C1 segment of cervical spinal cord (tissue), 14 donors: ENCODE data around the gene CFAP46.

Experiments
- DNase-seq, 14 donors: peaks; one replicate each; lab custom pipeline; 2025; lab: John Stamatoyannopoulos, UW

The CFAP46 gene

DNA sequence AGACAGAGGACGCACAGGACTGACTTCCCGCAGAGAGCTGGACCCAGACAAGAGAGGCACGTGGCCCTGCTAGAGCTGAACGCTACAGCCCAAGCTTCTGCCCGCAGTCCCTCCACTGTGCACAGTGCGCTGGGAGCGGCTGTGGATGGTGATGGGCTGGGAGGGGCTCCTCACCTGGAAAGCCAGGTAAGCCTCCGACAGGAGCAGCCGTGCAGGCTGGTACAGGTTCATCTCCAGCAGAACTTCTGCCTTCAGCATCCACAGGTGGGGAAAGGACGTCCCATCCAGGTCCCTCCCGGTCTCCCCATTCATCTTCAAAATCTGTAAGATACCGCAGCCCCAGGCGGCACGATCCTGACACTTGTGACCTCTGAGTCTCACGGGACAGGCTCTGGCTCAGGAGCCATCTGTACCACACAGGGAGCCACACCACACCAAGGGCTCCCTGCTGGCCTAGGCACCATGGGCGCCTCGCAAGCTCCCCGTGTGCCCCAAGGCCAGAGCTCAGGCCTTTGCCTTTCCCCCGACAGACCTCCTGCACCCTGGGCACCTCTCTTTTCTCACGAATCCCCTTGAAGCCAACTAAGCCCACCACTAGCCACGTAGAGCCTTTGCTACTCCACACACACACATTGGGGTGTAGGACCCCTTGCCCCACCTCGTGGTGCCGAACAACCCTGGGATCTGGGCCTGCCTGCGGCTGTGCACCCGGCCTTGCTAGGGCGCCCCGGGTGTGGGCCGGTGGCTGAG is 76.3 kb downstream of the CFAP46 start:
- no peak for DNase-seq

DNA sequence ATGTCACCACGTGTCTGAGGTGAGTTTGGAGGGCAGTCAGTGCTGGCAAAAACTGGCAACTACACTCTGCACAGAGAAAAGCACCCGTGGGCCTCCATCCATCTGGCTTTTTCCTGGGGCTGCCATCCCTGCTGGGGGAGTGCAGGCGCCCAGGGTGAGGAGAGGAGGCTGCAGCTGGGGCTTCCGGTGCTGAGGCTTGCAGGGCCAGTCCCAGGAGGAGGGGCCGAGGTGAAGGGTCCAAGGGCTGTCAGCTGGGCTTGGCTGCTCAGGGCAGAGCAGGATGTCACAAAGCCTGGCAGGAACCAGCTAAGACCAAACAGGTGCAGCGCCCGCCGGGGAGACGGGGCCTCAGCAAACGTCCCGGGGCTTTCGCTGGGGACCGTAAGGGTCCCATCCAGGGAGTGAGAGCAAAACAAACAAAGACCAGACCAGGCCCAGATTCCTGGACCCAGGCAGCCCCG is 77.2 kb downstream of the CFAP46 start:
- DNase-seq = no peak

DNA sequence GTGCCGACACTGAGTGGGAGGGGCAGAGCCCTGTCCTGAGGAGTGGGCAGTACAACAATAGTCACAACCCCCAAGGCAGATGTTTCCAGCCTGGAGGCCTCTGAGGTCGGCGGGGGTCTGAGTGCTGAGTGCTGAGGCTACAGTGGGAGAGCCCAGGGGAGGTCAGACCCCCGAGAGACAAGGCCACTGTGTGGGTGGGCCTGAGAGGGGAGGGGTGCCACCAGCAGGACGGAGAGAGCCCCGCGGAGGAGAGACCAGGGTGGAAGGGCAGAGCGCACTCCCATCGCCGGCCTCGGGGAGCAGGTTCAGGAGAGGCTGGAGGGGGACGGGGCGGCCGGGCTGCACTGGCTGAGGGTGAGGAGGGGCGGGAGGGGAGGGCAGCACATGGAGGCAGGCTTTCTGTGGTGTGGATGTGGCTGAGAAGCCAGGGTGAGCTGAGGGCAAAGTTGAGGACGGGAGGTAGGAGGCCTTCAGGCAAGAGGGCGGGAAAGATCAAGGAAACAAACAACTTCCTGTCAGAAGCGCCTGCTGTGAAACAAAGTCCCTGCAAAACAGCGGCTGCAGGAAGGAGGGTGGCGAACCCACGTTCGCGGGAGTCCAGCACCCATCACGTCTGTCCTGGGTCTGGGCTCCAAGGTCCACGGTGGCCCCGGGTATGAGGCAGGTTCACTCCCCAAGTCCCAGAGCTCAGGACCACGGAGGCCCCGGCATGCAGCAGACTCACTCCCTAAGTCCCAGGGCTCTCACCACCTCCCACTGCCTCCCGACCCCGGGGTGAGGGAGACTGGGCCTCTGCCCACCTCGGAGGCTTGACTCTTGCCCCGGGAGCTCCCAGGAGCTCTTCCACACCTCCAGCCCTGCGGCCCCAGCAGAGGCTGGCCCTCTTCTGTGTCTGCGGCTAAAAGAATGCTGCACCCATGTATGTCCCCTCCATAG is 79.6 kb downstream of the CFAP46 start:
- no peak for DNase-seq

DNA sequence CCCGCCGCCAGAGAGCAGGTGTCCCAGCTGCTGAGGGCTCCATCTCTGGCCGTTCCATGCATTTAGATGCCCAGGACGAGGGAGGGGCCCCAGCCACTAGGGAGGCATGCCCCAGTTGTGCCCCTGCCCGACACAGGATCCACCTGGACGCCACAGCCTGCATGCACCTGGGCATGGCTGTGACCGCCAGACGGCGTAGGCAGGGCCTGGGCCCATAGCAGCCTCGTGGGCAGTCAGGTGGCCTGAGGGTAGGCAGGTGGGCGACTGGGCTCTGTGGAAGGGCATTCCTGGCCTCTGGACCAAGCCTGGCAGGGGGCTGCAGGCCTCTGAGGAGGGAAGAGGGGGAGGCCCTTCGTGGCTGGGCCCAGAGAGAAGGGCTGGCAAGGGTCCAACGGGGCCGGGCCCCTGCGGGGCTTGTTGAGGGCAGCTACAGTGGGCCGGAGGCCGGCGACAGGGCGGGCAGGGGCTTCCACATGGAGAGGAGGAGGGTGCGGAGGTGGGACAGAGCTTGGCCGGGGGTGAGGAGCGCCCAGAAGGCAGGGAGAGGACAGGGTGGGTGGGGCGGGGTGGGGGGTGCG is 80.4 kb downstream of the CFAP46 start:
- DNase-seq = no peak

DNA sequence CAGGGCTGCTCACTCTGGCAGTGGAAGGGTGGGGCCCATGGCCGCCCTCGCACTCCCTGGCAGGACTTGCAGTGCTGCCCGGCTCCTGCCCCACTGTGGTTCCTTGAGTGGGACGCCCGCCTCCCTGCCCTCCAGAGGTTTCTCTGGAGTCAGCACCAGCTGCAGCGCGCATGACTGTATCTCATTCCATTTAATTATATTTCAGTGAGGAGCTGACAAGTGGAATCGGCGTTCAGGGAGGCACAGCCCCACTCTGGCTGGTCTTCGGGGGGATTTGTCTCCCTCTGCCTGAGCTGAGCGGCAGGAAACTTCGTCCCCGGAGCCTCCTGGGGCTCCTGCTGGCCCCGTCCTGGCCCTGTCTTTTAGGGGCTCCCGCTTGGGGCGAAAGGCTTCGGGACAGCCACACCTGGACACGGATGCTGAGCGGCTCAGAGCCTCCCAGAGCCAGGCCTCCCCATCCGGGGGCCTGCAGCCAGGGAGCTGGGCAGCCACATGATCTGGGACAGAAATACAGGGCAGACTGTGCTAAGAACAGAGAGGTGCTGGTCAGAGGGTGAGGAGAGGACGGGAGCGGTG is 81.2 kb downstream of the CFAP46 start:
- no peak for DNase-seq

DNA sequence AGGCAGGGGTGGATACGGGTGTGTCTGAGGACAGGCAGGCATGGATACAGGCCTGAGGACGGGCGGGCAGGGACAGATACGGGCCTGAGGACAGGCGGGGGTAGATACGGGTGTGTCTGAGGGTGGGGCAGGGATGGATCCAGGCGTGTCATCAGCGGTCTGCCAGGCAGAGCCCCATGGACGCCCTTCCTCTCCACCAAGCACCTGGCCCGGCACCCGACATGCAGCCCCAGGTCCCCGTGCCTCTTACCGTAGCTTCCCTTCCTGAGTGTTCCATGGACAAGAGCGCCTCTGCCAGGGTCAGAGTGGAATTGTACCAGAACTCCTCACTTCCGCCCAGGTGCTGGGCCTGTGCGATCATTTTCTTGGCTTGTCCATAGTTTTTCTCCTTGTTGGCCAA is 81.8 kb downstream of the CFAP46 start:
- no peak for DNase-seq

DNA sequence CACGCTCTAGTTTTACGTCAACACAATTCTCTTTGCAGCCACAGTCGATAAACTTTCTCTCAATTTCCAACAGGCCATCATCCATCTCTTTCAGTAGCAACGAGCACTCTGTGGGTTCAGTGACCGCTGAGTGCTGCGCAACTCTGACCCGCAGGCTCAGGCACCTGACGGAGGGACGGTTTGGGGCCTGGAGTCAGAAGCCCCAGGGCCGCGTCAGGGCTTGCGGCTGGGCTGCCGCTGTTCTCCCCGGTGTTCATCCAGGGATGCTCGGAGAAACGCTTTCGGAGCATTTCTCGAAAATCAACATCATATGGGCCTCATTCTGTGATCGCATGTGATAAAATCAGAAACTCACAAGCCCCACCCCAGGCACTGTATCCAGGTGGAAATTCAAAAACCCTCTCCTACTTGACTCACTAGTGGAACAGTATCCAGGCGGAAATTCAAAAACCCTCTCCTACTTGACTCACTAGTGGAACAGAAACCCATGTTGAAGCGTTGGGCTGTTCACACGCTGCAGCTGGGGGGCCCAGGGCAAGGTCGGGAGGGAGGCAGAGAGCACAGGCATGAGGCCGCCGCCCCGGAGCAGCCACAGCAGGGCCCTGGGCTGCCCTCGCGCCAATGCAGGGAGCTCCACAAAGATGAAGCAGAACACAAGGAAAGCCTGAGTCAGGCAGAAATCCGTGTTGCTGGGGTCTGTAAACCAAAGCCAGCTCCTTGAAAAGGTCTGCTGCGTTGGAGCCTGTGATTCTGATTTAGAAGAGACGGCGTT is 83.1 kb downstream of the CFAP46 start:
- DNase-seq = no peak

DNA sequence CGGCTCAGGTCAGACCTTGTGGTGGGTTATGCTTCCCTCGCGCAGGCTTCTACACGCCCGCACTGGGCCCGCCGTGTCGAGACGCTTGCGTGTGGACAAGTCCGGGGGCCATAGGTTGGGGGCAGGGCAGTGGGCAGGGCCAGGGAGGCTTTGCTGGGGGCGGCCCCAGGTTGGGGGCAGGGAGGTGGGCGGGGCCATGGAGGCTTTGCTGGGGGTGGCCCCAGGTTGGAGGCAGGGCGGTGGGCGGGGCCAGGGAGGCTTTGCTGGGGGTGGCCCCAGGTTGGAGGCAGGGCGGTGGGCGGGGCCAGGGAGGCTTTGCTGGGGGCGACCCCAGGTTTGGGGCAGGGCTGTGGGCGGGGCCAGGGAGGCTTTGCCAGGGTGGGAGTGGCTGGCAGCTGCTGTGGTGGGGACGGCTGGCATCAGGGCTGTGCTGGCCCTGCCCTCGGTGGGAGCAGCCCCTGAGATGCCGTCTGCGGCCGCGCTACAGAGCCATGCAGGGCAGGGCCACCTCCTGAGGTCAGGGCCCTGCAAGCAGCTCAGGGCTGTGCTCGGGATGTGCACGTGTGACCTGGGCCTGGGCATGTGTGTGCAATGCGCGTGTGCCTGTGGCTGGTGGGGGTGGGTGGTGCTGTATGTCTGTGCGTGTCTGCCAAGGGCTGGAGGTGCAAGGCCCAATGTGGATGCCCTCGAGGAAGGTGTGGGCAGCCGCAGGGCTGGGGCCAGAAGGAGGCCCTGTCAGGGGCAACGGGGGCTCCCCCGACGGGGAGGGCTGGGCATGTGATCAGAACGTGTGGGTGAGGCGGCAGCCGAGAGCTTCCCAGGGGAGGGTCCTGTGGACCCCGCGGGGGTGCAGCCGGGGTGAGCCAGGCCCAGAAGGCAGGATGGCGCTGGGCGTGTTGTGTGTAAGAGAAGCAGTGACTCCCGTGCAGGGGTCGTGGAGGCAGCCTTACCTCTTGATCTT is 84.0 kb downstream of the CFAP46 start:
- no peak for DNase-seq

DNA sequence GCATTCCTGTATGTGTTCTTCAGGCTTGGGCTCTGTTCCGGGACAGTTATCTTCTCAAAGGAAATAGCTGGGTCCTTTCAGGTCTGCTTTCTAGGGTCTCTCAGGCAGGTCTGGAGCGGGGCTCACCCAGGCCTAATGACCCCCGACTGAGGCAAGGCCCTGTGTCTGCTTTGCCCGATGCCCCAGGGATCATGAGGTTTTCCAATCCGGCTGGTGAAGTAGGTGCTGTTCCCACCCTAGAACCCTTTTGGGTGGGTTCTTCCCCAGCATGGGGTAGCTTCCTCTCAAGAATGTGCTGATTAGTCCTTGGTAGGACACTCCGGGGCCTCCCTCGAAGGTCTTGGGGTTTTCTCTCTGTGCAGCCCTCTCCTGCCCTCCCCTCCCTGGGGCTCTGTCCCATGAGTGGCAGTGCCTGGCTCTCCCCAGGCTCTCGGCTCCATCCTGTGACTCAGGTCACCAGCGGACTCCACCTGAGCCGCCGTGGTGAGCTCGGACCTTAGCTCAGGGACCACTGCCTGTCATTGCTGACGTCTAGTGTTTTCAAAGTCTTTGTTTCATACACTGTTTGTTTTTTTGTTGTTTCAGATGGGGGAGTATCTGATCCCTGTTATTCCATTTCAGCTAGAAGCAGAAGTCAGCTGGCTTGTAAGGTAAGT is 85.4 kb downstream of the CFAP46 start:
- no peak for DNase-seq

DNA sequence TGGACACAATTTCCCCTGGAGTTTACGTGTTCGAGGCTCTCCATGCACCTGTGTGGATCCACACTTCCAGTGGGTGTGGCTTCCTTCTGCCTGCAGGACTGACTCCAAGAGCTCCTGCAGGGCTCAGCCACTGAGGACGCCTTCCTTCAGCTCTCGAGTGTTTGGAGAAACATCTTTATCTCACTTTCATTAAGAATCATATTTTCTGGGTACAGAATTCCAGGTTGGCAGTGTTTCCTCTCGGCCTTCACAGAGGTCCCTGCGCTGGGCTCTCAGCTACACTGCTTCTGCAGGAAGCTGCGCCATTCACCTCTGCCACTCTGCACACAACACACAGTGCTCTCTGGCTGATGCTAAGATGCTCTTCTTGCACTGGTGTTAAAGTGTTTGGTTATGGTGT is 86.5 kb downstream of the CFAP46 start:
- DNase-seq = no peak

DNA sequence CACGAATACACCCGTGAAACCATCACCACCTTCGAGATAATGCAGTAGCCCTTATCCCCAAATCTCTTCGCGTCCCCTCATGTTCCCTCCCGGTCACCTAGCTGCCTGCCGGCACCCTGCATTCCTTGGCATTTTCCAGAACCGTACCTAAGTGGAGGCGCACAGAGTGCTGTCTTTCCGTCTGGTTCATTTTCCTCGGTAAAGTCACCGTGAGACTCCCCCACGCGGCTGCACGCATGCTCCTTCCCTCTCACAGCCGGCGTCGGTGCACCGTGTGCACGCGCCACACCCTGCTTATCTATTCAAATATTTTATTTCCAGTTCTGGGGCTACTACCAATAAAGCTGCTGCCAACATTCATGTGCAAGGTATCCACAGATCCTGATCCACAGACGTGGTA is 90.9 kb downstream of the CFAP46 start:
- no peak for DNase-seq

DNA sequence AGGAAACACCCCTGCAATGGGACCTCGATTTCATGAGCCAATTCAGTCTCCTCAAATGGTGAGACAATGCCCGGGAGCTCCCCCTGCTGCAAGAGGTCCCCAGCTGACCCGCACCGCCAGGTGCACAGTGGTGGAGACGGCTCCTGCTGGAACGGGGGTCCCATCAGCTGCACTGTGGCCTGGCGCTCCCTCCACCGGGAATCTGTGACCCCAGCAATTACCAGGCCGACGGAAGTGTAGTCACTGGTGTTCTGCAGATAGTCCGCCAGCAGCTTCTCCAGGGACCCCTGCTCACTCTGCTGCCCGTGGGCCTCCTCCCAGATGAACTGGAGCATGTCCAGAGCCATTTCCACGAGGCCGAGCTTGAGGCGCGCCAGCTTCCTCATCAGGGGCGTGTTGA is 91.5 kb downstream of the CFAP46 start:
- DNase-seq = no peak

DNA sequence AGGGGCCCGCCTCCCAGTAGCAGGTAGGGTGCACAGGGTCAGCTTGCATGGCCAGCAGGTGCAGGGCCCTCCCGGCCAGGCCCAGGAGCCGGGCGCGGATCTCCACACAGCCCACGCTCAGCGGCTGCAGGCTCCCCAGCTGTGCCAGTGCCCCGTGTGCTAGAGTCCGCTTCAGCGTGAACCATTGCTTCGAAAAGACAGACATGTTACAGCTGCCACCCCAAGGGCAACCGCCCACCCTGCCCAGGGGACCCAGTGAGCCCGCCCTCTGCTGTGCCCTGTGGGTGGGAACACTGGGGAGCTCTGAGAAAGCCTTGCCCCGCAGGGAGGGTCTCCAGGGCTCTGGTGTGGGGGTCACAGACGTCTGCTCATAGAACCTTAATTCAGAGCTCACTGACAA is 92.1 kb downstream of the CFAP46 start:
- no peak for DNase-seq

DNA sequence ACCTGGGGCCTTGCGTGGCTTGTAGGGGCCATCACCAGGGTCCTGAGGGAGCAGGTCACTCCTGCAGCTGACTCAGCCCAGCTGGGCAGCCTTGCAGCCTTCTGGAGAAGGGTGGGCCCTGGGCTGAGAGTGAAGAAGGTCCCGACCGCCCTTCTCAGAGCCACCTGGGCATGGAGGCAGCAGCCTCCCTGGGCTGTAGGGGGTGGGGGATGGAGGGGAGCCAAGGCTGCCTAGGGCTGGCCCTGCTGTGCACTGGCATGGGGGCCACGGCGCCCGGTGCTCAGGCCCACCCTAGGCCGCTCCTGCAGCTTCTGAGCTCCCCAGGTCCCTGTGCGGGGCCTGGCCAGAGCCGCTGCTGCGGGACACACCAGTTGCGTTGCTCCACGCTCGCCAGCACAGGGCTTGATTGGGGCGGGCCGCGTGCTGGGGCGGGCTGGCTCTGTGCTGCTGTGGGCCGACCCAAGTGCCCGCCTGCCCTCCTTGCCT is 92.8 kb downstream of the CFAP46 start:
- no peak for DNase-seq

DNA sequence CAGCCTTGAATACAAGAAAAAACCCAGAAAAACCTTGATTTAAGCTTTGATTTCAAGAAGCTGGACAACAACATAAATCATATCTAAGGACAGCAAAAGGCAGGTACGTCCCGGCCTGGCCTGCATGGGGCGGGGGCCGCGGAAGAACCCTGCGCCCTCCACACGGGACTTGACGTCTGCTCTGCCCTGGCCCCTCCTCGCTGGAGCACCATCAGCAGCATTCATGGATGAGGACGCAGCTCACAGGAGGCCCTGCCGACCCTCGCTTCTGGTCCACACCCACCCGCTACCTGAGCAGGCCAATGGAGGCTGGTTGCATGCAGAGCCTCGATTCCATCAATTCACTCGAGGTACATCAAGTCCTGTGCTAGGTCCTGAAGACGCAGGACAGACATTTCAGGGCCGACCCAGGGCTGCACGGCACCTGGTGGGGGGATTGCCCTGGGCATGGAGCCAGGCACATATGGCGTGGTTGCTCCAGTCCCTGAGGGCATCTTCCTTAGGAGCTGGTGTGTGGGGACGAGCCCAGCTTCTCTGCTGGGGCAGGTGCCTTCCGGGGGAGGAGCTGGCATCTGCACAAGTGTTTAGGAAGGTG is 93.3 kb downstream of the CFAP46 start:
- no peak for DNase-seq

DNA sequence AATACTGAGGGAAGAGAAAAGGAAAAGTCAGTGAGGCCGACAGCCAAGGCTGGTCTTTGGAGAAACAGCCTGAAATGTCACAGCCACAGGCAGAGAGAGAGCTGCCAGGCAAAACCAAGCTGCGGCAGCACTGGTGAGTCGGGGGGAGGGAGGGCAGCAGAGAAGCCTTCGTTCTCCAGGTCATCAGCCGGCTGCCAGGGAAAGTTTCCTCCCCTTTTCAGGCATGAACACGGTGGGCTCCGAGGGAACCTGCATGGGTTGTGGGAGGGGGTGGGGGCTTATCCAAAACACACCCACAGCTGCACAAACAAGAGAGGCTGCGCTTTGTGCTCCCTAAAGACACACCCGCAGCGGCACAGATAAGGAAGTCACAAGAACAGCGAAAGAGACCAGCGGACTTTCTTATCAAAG is 94.1 kb downstream of the CFAP46 start:
- no peak for DNase-seq

DNA sequence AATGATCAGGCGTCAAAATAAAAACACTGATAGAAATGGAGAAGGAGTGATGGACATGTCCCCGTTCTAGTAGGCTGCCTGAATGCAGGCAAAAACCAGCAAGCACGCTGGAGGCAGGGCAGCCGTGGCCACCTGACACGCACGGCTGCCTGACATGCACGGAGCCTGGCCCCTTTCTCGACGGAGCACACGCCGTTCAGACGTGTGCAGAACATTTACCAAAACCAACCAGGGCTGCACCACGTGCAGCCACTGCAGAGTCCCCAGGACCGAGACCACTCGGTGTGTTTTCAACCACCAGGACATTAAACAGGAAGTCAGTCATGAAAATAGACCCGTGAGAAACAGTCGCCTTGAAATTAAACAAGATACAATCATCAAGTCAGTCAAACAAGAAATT is 94.5 kb downstream of the CFAP46 start:
- DNase-seq = no peak

DNA sequence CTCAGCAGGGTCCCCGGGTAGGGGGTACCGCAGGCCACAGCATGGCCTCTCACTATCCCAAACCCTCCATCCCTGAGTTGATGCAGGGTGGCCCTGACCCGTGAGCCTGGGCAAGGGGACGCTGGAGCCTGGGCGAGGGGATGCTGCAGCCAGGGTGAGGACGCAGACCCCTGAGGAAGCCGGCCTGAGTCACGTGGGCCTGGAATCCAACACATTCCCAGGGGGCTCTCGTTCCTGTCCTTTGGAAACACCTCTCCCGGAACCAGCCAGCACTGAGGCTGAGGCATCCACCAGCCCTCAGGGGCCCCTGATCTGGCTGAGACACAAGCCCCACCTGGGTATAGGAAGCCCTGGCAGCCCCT is 95.0 kb downstream of the CFAP46 start:
- no peak for DNase-seq
